Endothelial cell of umbilical vein (primary cell): Measurements from ENCODE around the gene TMEM97. TPM values are rescaled to one million over a fixed set of nuclear protein-coding genes. Genes with fewer than 3 reads are reported as not detected.

Experiments used
- BruUV-seq: library from RNA; stranded (reverse); fragments of 400-500 nt; replicated peaks from 2 replicates; lab custom pipeline; 2021; lab: Mats Ljungman, UMichigan
- CTCF ChIA-PET: fragments of 300-600, 350-600 bp; sonication (Branson Sonifier 250); formaldehyde crosslinking; loops from one replicate; lab custom pipeline; 2021; ENCODE audit warnings: antibody characterized with exemption, inconsistent platforms; lab: Charles Lee
- POLR2A ChIA-PET: fragments of 300-600, 350-600 bp; sonication (Branson Sonifier 250); formaldehyde crosslinking; loops from one replicate; lab custom pipeline; 2021; ENCODE audit warnings: antibody characterized with exemption, inconsistent platforms; lab: Charles Lee
- DNase-seq: peaks from one replicate; pipeline ENCODE4 v3.0.0-alpha.2; 2011; ENCODE audit warnings: low read depth, low spot score
- FAIRE-seq: peaks from 2 replicates; lab custom pipeline; 2011; peaks lifted over from hg19 to GRCh38; lab: Jason Lieb, UNC
- H2AFZ ChIP-seq: 2 replicates; pipeline ENCODE4 v1.6.0; 2012; ENCODE audit warnings: low read depth, low read length, control low read depth, inconsistent platforms
- H3K27ac ChIP-seq: 2 replicates; pipeline ENCODE4 v1.5.1; 2011; ENCODE audit warnings: low read depth, mild to moderate bottlenecking, control low read depth, low read length, moderate library complexity; ENCODE audit not compliant: insufficient read depth
- H3K27me3 ChIP-seq, 2 experiments: 2 replicates each; pipeline versions ENCODE4 v1.6.0 to v1.6.1; 2011; ENCODE audit warnings: low read length in 2 of 2, mixed read lengths in 1 of 2; ENCODE audit not compliant: control insufficient read depth in 2 of 2, insufficient read depth in 2 of 2
- H3K36me3 ChIP-seq, 2 experiments: 2 replicates in 1 of 2; 3 replicates in 1 of 2; pipeline ENCODE4 v1.5.1; 2011; ENCODE audit warnings: low read length in 2 of 2, mild to moderate bottlenecking in 1 of 2, moderate library complexity in 1 of 2; ENCODE audit not compliant: control insufficient read depth in 2 of 2, insufficient read depth in 2 of 2; ENCODE audit errors: extremely low read depth in 1 of 2
- H3K4me1 ChIP-seq: 3 replicates; pipeline ENCODE4 v1.5.1; 2011; ENCODE audit warnings: mild to moderate bottlenecking, low read length; ENCODE audit not compliant: control insufficient read depth, insufficient read depth; ENCODE audit errors: extremely low read depth
- H3K4me2 ChIP-seq: 2 replicates; pipeline ENCODE4 v1.6.1; 2011; ENCODE audit warnings: low read length, control low read depth, mixed read lengths; ENCODE audit not compliant: insufficient read depth
- H3K4me3 ChIP-seq, 3 experiments: fragments of 200-600 bp in 1 of 3; sonication (generic), shearing (Covaris generic) in 1 of 3; replicated peaks in 1 of 3; 2 replicates each; pipeline ENCODE4 v1.5.1; 2011 to 2016; ENCODE audit warnings: control low read depth in 3 of 3, low read length in 3 of 3, mild to moderate bottlenecking in 2 of 3, inconsistent platforms in 1 of 3, low read depth in 1 of 3, moderate library complexity in 1 of 3; ENCODE audit not compliant: insufficient read depth in 1 of 3
- H3K79me2 ChIP-seq: 2 replicates; pipeline ENCODE4 v1.6.0; 2012; ENCODE audit warnings: low read length, inconsistent platforms; ENCODE audit not compliant: control insufficient read depth, insufficient read depth
- H3K9ac ChIP-seq: replicated peaks from 2 replicates; pipeline ENCODE3; 2011; ENCODE audit warnings: low read length, control low read depth; ENCODE audit not compliant: insufficient read depth; ENCODE audit errors: extremely low read depth
- H3K9me1 ChIP-seq: replicated peaks from 3 replicates; pipeline ENCODE4 v1.6.0; 2011; ENCODE audit warnings: mild to moderate bottlenecking, low read length; ENCODE audit not compliant: control insufficient read depth, insufficient read depth; ENCODE audit errors: extremely low read depth
- H3K9me3 ChIP-seq: replicated peaks from 2 replicates; pipeline ENCODE4 v1.5.1; 2012; ENCODE audit warnings: low read length, inconsistent platforms; ENCODE audit not compliant: control insufficient read depth, insufficient read depth
- H4K20me1 ChIP-seq: replicated peaks from 2 replicates; pipeline ENCODE3; 2011; ENCODE audit warnings: mild to moderate bottlenecking, low read length; ENCODE audit not compliant: control insufficient read depth, insufficient read depth; ENCODE audit errors: extremely low read depth
- EZH2 ChIP-seq: IDR thresholded peaks from 2 replicates; pipeline ENCODE4 v1.6.1; 2012; ENCODE audit warnings: borderline replicate concordance, low read depth, mild to moderate bottlenecking, moderate library complexity, low read length, inconsistent platforms; ENCODE audit not compliant: severe bottlenecking
- FOS ChIP-seq: IDR thresholded peaks from 2 replicates; pipeline ENCODE4 v1.6.1; 2011; ENCODE audit warnings: mild to moderate bottlenecking, low read length, moderate library complexity, borderline replicate concordance; ENCODE audit not compliant: insufficient read depth
- GATA2 ChIP-seq: IDR thresholded peaks from 2 replicates; pipeline ENCODE4 v1.7.0; 2011; ENCODE audit warnings: low read depth, mild to moderate bottlenecking, moderate library complexity, mixed read lengths, low read length; ENCODE audit not compliant: insufficient read length, insufficient read depth
- MYC ChIP-seq: IDR thresholded peaks from one replicate; pipeline ENCODE4 v1.6.1; 2011; ENCODE audit warnings: mild to moderate bottlenecking, low read depth, low read length
- POLR2A ChIP-seq: IDR thresholded peaks from 2 replicates; pipeline ENCODE4 v1.6.1; 2012; ENCODE audit warnings: low read depth, mild to moderate bottlenecking, control low read depth, low read length
- POLR2AphosphoS5 ChIP-seq: IDR thresholded peaks from 2 replicates; pipeline ENCODE4 v1.6.1; 2012; ENCODE audit warnings: low read depth, mild to moderate bottlenecking, control low read depth, low read length, moderate library complexity; ENCODE audit not compliant: insufficient read depth
- dilution Hi-C: fragments of 300-500 bp; cut with MboI; formaldehyde crosslinking; loops from one replicate; pipeline ENCODE4 v1.15.0; 2019; ENCODE audit warnings: low sequenced_read_pairs; ENCODE audit not compliant: extremely low pct_ligation_motif_present
- intact Hi-C: fragments of 100-400 bp; cut with micrococcal nuclease; formaldehyde crosslinking; loops from one replicate; pipeline ENCODE4 v1.10.0; 2022
- polyA plus RNA-seq, 4 experiments: library from polyadenylated mRNA; depleted of rRNA in 3 of 4; stranded (reverse) in 3 of 4; unstranded in 1 of 4; fragments of >200 nt; gene quantifications; 2 replicates each; pipeline versions ENCODE4 v1.2.1 to v1.2.3, GENCODE V29; 2011 to 2012; ENCODE audit warnings: missing spikeins in 1 of 4
- total RNA-seq: library from RNA; stranded (reverse); gene quantifications from 2 replicates; pipeline ENCODE4 v1.2.3, GENCODE V29; 2021
- TF ChIP-seq, protein P1 (sequence below): IDR thresholded peaks from 2 replicates; pipeline ENCODE4 v1.6.1; 2011; ENCODE audit not compliant: insufficient read depth, insufficient read length
- TF ChIP-seq, protein P2 (sequence below), 2 donors: IDR thresholded peaks; 1 replicate in 1 of 2; 2 replicates in 1 of 2; pipeline ENCODE4 v1.5.1; 2011; ENCODE audit warnings: low read length in 2 of 2, mild to moderate bottlenecking in 2 of 2, moderate library complexity in 2 of 2, control low read depth in 1 of 2, inconsistent platforms in 1 of 2, low read depth in 1 of 2; ENCODE audit not compliant: insufficient read depth in 1 of 2; ENCODE audit errors: extremely low read depth in 1 of 2

Gene TMEM97
- total and polyA plus RNA-seq, 2 donors (not counting 3 experiments of a cell fraction or from before 2014, with no cell fraction given): 27.0 to 43.5 TPM

DNA sequence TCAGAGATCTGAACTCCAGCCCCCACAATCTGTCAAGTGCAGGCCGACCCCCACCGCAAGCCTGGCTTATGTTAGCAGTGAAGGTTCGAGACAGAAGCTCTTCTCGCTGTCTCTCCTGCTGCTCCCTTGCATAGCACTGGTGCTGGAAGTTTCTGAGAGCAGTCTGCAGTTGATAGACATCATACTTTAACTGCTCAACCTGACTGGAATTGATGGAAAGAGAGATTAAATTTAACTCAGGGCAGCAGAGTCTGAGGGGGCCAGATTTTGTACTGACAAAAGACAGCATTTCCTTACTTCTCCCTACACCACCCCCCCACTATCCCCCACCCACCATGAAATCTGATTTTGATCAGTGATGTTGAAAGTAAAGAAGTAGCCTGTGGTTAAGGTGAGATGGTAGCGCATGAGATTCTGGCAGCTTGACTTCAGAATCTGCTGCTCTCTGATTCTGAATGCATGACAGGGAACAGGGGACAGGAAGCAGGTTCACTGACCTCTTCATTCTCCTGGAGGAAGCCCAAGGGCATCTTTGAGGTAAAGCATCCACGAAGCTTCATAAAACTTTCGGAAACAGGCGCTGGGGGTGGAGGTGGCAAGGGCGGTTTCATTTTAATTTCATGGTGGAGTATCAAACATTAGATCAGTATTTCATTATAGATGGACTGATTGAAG is 44.3 kb upstream of the TMEM97 start:
- DNase-seq (no peak), FAIRE-seq (no peak)
- POLR2A ChIA-PET: no interaction called here
- Histone ChIP-seq H3K9ac (no peak overlapping the region), H3K9me3 (no peaks in the 10 kb centered on the region), H3K27me3 (peaks cover 0 to 6% of the 10 kb centered on the region in 2 experiments), H3K4me2 (no peak overlapping the region), H3K9me1 (no peaks in the 10 kb centered on the region), H4K20me1 (peaks cover 3% of the 10 kb centered on the region), H3K36me3 (no peaks in the 10 kb centered on the region), H3K4me3 (no peak overlapping the region), H3K4me1 (no peaks in the 10 kb centered on the region), H3K79me2 (no peaks in the 10 kb centered on the region), H2AFZ (no peak overlapping the region), H3K27ac (no peak overlapping the region)
- no TSS peak for BruUV-seq
- CTCF ChIA-PET: interaction anchor here (1.9 to 2.2 kb wide), 2 partner anchors 10 to 23 kb away, joined by 4 to 9 read pairs; no protein-coding TSS in a partner anchor
- no peak for TF ChIP-seq GATA2
- TF ChIP-seq POLR2AphosphoS5: no peak
- no peak for TF ChIP-seq MYC
- TF ChIP-seq, protein P1, sequence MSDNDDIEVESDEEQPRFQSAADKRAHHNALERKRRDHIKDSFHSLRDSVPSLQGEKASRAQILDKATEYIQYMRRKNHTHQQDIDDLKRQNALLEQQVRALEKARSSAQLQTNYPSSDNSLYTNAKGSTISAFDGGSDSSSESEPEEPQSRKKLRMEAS: no peak
- TF ChIP-seq FOS: no peak
- no peak for TF ChIP-seq EZH2
- TF ChIP-seq, protein P2, sequence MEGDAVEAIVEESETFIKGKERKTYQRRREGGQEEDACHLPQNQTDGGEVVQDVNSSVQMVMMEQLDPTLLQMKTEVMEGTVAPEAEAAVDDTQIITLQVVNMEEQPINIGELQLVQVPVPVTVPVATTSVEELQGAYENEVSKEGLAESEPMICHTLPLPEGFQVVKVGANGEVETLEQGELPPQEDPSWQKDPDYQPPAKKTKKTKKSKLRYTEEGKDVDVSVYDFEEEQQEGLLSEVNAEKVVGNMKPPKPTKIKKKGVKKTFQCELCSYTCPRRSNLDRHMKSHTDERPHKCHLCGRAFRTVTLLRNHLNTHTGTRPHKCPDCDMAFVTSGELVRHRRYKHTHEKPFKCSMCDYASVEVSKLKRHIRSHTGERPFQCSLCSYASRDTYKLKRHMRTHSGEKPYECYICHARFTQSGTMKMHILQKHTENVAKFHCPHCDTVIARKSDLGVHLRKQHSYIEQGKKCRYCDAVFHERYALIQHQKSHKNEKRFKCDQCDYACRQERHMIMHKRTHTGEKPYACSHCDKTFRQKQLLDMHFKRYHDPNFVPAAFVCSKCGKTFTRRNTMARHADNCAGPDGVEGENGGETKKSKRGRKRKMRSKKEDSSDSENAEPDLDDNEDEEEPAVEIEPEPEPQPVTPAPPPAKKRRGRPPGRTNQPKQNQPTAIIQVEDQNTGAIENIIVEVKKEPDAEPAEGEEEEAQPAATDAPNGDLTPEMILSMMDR (IDR thresholded peaks at IDR 0.05; ENCODE audit: extremely low read depth in 1 of 2, insufficient read depth in 1 of 2, low read depth in 1 of 2, low read length in 2 of 2): no peak
- no peak for TF ChIP-seq POLR2A
- intact Hi-C loops (no loop called here), dilution Hi-C loops (no loop called here)
